HG03108 (cell line): ENCODE results near the gene TSKS.

Source experiments
- ATAC-seq: cut with Tn5 transposase; IDR thresholded peaks from one replicate; pipeline ENCODE4 v1.9.1; 2021; ENCODE audit warnings: moderate library complexity; ENCODE audit not compliant: unreplicated experiment

TSKS gene

DNA sequence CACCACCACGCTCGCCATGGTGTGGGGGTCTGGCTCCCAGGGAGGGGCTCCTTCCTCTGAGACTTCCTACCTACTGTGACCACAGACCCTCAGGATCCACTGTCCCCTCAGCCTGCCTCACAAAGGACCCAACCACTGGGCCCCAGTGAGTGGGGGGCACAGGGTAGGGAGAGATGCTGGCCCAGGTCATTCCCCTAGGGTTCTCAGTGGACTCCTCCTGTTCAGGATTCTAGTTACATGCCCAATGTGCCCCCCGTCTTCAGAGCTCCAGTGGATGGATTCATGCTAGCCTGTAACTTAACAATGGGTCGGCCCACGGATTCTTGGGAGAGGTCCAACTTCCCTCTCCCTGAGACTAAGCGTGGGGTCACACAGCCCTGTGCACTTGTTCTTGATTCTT lies at the start of gene TSKS:
Gene TSKS (minus strand): TSS at position 77 of the 400 bp plus-strand sequence. CDS start 59 bp downstream, at position 18.
- no peak for ATAC-seq

GRCh38 chr19:49812452-49812996 lies 49.4 kb upstream of the TSKS start:
- ATAC-seq: no peak

DNA sequence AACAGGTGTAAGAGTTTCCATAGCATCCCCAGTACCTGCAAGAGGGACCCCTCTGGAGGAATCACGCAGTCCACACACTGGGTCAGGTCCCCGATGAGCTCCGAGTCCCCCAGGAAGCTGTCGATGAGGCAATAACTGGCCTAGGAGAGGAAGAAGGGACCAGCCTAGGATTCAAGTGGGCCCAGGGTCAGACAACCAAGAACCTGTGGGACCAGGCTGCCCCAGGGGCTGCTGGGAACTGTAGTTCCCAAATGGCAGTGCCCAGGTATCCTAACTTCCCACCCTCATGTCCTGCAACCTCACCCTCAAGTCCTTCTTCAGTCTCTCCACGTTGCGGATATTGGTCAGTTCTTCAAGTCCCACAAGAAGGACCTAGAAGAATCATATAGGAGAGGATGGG lies 48.2 kb upstream of the TSKS start:
- ATAC-seq: no peak

GRCh38 chr19:49809941-49810389 lies 46.9 kb upstream of the TSKS start:
- ATAC-seq: no peak

- no peak for ATAC-seq
These were observed 46.2 kb upstream of the TSKS start for GRCh38 chr19:49809160-49809940.

- ATAC-seq: no peak
These were observed 45.6 kb upstream of the TSKS start for GRCh38 chr19:49808711-49809159.

- ATAC-seq: no peak
These were observed 45.0 kb upstream of the TSKS start for GRCh38 chr19:49807904-49808675.

GRCh38 chr19:49807058-49807903 lies 44.2 kb upstream of the TSKS start:
- no peak for ATAC-seq

GRCh38 chr19:49806620-49806959 lies 43.5 kb upstream of the TSKS start:
- ATAC-seq: no peak

DNA sequence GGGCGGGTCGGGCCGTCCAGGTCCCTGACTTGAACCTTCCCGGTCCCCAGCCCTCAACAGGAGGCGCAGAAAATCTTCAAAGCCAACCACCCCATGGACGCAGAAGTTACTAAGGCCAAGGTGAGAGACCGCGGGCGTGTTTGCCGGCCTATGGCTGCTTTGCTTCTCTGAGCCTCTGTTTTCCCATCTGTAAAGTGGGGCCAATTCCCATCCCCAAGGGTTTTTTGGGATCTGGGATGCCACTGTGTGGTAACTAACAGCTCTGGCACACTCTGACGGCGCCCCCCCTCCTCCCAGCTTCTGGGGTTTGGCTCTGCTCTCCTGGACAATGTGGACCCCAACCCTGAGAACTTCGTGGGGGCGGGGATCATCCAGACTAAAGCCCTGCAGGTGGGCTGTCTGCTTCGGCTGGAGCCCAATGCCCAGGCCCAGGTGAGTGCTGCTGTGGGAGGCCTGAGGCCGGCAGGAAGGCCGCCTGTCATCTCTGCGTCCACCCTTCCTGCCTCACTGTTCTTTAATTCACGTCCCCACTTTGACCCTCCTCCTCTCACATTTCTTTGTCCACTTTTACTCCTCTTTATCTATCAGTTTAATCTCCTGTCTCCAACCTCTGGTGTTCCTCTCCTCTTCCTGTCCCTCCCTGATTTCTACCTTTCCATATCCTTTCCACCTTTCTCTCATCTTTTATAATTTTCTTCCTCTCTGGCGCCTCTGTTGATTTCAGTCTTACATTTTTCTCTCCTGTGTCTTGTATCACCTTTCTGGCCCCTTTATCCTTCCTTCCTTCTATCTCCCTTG lies 42.9 kb upstream of the TSKS start:
- ATAC-seq: no peak

DNA sequence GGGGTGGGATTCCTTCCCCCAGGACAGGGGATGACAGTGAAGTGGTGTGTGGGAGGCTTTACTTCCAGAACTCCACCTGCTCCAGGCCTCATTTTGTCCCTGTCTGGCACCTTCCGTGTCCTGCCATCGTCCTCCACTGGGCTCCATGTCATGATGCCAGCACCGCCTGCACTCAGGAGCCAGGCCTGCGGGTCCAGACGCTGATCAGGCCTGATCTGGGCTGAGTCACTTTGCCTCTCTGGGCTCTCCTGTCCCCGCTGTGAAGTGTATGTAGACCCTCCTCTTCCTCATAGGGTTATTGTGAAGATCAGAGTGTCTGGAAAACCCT lies 40.4 kb upstream of the TSKS start:
- no peak for ATAC-seq

DNA sequence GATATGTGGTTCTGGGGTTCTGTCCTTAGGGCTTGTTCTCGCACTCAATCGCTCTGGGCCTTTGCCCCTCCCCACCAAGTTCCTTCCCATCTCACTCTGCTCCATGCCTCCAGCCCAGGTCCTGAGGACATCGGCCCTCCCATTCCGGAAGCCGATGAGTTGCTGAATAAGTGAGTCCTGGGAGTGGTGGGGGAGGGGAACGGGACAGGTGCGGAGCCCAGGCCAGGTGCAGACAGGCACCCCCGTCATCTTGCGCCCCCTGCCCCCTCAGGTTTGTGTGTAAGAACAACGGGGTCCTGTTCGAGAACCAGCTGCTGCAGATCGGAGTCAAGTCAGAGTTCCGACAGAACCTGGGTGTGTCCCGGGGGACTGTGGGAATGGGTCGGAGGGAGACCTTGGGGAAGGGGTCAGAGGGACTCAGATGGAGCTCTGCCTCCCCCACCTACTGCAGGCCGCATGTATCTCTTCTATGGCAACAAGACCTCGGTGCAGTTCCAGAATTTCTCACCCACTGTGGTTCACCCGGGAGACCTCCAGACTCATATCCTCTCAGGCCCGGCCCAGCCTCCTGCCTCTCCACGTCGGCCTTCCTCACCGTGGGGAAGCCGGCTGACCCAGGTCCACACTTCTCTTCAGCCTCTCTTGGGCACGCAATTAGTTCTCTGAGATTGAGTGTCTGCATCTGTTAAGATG lies 39.9 kb upstream of the TSKS start:
- ATAC-seq: no peak

- ATAC-seq: no peak
These were observed 39.0 kb upstream of the TSKS start for GRCh38 chr19:49801966-49802661.

DNA sequence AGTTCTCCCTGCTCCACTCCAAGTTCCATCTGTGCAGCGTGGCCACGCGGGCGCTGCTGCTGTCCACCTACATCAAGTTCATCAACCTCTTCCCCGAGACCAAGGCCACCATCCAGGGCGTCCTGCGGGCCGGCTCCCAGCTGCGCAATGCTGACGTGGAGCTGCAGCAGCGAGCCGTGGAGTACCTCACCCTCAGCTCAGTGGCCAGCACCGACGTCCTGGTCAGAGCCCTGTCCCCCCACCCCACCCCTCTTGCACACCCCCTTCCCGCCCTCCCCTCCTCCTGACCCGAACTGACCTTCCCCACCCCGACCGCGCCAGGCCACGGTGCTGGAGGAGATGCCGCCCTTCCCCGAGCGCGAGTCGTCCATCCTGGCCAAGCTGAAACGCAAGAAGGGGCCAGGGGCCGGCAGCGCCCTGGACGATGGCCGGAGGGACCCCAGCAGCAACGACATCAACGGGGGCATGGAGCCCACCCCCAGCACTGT lies 38.3 kb upstream of the TSKS start:
- no peak for ATAC-seq

DNA sequence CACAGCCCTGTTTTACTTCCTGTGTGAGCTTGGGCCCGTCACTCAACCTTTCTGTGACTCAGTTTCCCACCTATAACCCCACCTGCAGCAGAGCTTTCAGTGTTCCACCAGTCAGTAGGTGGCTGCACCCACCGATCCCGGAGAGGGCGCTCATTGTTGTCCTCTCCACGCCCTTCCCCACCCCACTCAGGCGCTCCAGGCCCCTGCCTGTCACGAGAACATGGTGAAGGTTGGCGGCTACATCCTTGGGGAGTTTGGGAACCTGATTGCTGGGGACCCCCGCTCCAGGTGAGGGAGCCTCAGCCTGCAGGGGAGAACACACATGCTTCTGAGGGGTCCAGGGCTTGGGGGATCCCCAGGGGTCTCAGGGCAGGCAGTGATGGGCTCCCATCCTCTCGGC lies 37.7 kb upstream of the TSKS start:
- no peak for ATAC-seq

DNA sequence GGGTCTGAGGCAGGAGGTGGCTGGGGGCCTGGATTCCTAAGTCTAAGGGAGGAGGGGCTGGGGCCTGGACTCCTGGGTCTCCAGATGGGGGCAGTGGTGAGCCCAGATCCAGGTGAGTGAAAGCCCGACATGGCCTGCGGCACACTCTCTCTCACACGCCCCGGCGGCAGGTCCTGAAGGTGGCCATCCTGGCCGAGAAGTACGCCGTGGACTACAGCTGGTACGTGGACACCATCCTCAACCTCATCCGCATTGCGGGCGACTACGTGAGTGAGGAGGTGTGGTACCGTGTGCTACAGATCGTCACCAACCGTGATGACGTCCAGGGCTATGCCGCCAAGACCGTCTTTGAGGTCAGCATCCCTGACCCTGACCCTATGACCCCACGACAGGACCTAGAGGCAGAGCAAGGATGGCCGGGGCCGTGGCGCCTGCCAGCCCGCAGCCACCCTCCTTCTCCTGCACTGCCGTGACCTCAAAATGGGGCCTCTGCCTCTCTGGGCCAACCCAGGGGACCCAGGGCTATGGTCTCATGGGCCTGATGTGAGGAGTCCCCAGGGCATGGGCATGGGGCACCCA lies 36.8 kb upstream of the TSKS start:
- no peak for ATAC-seq

DNA sequence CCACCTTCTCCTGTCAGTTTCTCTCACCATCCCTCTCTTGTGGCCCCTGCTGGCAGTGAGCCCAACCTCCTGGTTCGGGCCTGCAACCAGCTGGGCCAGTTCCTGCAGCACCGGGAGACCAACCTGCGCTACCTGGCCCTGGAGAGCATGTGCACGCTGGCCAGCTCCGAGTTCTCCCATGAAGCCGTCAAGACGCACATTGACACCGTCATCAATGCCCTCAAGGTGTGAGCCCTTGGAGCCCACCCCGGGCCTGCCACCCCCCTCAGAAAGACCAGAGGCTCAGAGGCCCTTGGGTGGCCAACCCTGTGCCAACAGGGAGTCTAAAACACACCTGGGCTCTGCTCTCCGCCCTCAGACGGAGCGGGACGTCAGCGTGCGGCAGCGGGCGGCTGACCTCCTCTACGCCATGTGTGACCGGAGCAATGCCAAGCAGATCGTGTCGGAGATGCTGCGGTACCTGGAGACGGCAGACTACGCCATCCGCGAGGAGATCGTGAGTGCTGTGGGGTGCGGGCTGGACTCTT lies 36.2 kb upstream of the TSKS start:
- ATAC-seq: no peak

DNA sequence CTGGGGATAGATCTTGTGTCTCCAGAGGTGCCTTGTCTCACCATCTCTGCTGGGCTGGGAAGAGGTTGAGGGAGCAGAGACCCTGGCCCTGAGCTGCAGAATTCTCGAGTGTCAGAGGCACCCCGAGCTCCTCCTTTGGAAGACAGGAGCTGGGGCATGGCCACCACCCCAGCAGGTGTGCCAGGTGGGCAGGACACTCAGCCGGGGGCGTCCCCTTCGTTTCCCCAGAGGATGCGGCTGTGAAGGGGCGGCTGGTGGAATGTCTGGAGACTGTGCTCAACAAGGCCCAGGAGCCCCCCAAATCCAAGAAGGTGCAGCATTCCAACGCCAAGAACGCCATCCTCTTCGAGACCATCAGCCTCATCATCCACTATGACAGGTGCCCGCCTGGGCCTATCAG lies 35.5 kb upstream of the TSKS start:
- no peak for ATAC-seq
